ENCODE data around the gene CELF2.

The CELF2 gene

GRCh38 chr10:11286261-11286852 is 268.7 kb downstream of the CELF2 start:
- TF ChIP-seq CTCF (conservative IDR thresholded peaks at IDR 0.05; ENCODE audit: low read depth): no peak
- no peak for DNase-seq (ENCODE audit: low spot score)
- CTCF ChIA-PET: no interaction called here
- H3K27ac ChIP-seq: no peak overlapping the region
- POLR2A ChIA-PET (ENCODE audit: low non-redundant PET): no interaction called here

- ChIA-PET POLR2A (ENCODE audit: low non-redundant PET) (no interaction called here), CTCF (no interaction called here)
- no peak for TF ChIP-seq CTCF (conservative IDR thresholded peaks at IDR 0.05; ENCODE audit: low read depth)
- DNase-seq (ENCODE audit: low spot score): no peak
- H3K27ac ChIP-seq: no peak overlapping the region
Observed at GRCh38 chr10:11288302-11288701, 270.6 kb downstream of the CELF2 start.

- ChIA-PET CTCF (no interaction called here), POLR2A (ENCODE audit: low non-redundant PET) (no interaction called here)
- no peak for DNase-seq (ENCODE audit: low spot score)
- no peak for TF ChIP-seq CTCF (conservative IDR thresholded peaks at IDR 0.05; ENCODE audit: low read depth)
- no peak overlapping the region for H3K27ac ChIP-seq
Observed at GRCh38 chr10:11290156-11290890, 272.7 kb downstream of the CELF2 start.

GRCh38 chr10:11292576-11293302 is 275.1 kb downstream of the CELF2 start:
- POLR2A ChIA-PET (ENCODE audit: low non-redundant PET): no interaction called here
- no peak for TF ChIP-seq CTCF (conservative IDR thresholded peaks at IDR 0.05; ENCODE audit: low read depth)
- no peak for DNase-seq (ENCODE audit: low spot score)
- no peak overlapping the region for H3K27ac ChIP-seq
- CTCF ChIA-PET: no interaction called here

GRCh38 chr10:11293332-11293731 is 275.7 kb downstream of the CELF2 start:
- TF ChIP-seq CTCF (conservative IDR thresholded peaks at IDR 0.05; ENCODE audit: low read depth): no peak
- POLR2A ChIA-PET (ENCODE audit: low non-redundant PET): no interaction called here
- CTCF ChIA-PET: no interaction called here
- DNase-seq (ENCODE audit: low spot score): no peak
- H3K27ac ChIP-seq: no peak overlapping the region

- POLR2A ChIA-PET (ENCODE audit: low non-redundant PET): no interaction called here
- no peak overlapping the region for H3K27ac ChIP-seq
- CTCF ChIA-PET: no interaction called here
- no peak for TF ChIP-seq CTCF (conservative IDR thresholded peaks at IDR 0.05; ENCODE audit: low read depth)
- DNase-seq (ENCODE audit: low spot score): no peak
Observed at GRCh38 chr10:11294831-11295450, 277.3 kb downstream of the CELF2 start.

Measured in RWPE1 (cell line).